ENCODE results near the gene FILIP1L. TPM values are rescaled to one million over a fixed set of nuclear protein-coding genes. Genes with fewer than 3 reads are reported as not detected.

Gene FILIP1L
- total and polyA plus RNA-seq, 11 donors: 18.2 to 120 (median 77.3) TPM

- TF ChIP-seq POLR2A (IDR thresholded peaks at IDR 0.05): no peak
- TF ChIP-seq CTCF (IDR thresholded peaks at IDR 0.05): no peak
- intact Hi-C loops (cut with DNase I): loop anchor here in 5 of 10 donors (5.0 to 10.0 kb wide), 7 partner anchors 34 to 114 kb away; no protein-coding TSS in a partner anchor
- H3K27ac ChIP-seq: peak overlapping the region; percentile 42 to 87 (median 66)
- no peaks in the 10 kb centered on the region for H3K9me3 ChIP-seq
- H3K27me3 ChIP-seq: no peaks in the 10 kb centered on the region
- ATAC-seq: no peak
- no peaks in the 10 kb centered on the region for H3K36me3 ChIP-seq
- H3K4me1 ChIP-seq: peaks cover 0 to 78% (median 52%) of the 10 kb centered on the region in 12 donors
- no peak for DNase-seq
- H3K4me3 ChIP-seq: peak overlapping the region in 1 of 12 donors; percentile 9
- 79 to 86% (median 84%) methylated on average over 1 of the region's 1 CpG for WGBS, 4 donors
Measured at GRCh38 chr3:100073049-100073713, 41.1 kb downstream of the FILIP1L start.

- Histone ChIP-seq H3K4me3 (no peak overlapping the region), H3K27ac (peak overlapping the region in 6 of 12 donors; percentile 58 to 87 (median 77)), H3K36me3 (no peaks in the 10 kb centered on the region), H3K27me3 (no peaks in the 10 kb centered on the region), H3K9me3 (no peaks in the 10 kb centered on the region), H3K4me1 (peaks cover 0 to 78% (median 53%) of the 10 kb centered on the region in 12 donors)
- TF ChIP-seq CTCF (IDR thresholded peaks at IDR 0.05) (no peak), POLR2A (IDR thresholded peaks at IDR 0.05) (no peak)
- intact Hi-C loops (cut with DNase I): loop anchor here in 5 of 10 donors (5.0 to 10.0 kb wide), 7 partner anchors 35 to 115 kb away; no protein-coding TSS in a partner anchor
- 78 to 90% (median 85%) methylated on average over 3 of the region's 3 CpGs for WGBS, 4 donors
- DNase-seq (no peak), ATAC-seq (no peak)
Measured at GRCh38 chr3:100072326-100073048, 41.8 kb downstream of the FILIP1L start.

DNA sequence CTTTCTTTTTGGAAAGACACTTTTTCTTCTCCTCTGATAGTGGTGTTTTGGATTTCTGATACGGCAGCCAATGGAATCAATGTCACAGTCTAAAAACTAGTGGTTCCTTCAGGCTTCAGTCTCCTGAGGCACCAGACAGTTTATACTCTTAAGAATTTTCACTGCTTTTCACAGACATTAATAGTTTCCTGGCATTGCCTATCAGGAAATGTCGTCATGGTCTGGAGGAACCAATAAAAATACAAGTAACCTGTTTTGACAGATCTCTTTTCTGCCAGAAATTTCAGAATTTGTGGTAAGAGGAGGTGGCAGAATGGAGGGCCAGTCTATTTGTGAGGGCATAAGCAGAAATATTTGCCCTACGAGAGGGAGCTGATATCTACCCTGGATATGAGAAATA is 44.8 kb downstream of the FILIP1L start:
- peak in 1 of 4 donors; percentile 13 for ATAC-seq
- H3K9me3 ChIP-seq: no peaks in the 10 kb centered on the region
- 71 to 84% (median 71%) methylated on average over 3 of the region's 3 CpGs for WGBS, 4 donors

More for the DNA sequence above, 44.8 kb downstream of the FILIP1L start:
- TF ChIP-seq CTCF (IDR thresholded peaks at IDR 0.05) (no peak), POLR2A (IDR thresholded peaks at IDR 0.05) (no peak)
- H3K4me1 ChIP-seq: peaks cover 0 to 48% (median 28%) of the 10 kb centered on the region in 12 donors
- no peaks in the 10 kb centered on the region for H3K36me3 ChIP-seq
- H3K27me3 ChIP-seq: no peaks in the 10 kb centered on the region
- H3K27ac ChIP-seq: peak overlapping the region in 5 of 12 donors; percentile 14 to 60 (median 25)
- no peak overlapping the region for H3K4me3 ChIP-seq
- intact Hi-C loops (cut with DNase I): loop anchor here (2.0 to 5.0 kb wide), 6 partner anchors 93 to 232 kb away; no protein-coding TSS in a partner anchor
- DNase-seq: no peak

Measured in heart left ventricle (tissue), 16 donors.